UCSD-AML1 (cell line): ENCODE results near the gene NFATC1.

Source experiments
- DNase-seq: peaks from one replicate; lab custom pipeline; 2025; ENCODE audit not compliant: unreplicated experiment; lab: John Stamatoyannopoulos, UW

The NFATC1 gene

DNA sequence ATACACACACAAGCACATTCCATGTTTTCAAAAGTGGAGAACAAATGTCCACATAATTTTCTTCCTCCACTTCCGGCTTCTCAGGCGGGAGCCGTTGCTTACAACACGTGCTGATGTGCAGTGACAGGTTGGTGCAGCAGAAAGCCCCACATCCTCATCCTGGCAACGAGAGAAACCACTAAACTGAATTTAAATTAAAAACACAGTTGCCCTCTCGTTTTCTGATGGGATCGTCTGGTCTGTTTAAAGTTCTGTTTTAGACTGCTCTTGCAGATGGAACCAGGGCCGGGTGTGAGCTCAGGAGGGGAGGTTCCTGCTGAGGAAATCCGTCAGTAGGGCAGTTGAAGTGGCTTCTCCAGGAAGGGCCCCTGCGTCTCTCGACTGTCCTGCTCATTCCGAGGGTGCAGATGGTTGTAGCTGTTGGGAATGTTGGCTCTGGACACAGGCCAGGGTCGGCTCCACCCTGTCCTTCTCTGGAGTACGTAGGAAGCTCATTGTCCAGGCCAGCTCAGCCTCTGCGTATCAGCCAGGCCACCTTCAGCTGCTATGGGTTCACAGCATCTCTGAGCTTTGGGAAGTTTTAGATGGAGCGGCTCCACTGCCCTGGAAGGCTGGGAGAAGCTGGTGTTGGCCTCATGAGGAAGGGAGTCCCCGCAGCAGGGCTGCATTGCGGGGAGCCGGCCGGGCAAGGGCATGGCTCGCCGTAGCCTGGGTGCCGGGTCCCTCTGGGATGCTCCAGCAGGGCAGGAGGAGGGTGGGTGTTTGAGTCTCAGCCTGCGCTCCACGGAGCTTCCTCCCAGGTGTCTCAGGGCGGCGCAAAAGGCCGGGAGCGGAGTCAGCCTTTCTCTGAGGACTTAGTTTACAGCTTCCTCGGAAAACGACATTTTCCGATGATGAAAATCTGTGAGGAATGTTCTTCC lies 58.3 kb downstream of the NFATC1 start:
- DNase-seq, result no peak

DNA sequence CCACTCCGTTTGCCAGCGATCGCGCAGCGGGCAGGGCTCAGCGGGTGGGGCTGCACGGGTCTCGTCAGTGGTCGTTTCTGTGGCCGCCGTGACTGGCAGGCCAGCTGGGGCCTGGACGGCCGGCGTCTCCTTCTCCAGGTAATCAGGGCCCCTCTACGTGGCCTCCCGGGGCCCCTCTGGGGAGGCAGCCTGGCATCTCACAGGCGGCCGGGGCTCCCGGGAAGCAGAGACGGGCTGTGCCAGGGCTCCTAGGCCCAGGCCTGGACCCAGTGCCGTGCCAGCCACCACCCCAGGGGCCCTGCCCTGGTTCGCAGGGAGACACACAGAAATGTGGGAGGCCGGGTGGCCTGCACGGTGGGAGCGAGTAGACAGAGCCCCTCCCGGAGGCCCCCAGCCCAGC lies 59.5 kb downstream of the NFATC1 start:
- no peak for DNase-seq

DNA sequence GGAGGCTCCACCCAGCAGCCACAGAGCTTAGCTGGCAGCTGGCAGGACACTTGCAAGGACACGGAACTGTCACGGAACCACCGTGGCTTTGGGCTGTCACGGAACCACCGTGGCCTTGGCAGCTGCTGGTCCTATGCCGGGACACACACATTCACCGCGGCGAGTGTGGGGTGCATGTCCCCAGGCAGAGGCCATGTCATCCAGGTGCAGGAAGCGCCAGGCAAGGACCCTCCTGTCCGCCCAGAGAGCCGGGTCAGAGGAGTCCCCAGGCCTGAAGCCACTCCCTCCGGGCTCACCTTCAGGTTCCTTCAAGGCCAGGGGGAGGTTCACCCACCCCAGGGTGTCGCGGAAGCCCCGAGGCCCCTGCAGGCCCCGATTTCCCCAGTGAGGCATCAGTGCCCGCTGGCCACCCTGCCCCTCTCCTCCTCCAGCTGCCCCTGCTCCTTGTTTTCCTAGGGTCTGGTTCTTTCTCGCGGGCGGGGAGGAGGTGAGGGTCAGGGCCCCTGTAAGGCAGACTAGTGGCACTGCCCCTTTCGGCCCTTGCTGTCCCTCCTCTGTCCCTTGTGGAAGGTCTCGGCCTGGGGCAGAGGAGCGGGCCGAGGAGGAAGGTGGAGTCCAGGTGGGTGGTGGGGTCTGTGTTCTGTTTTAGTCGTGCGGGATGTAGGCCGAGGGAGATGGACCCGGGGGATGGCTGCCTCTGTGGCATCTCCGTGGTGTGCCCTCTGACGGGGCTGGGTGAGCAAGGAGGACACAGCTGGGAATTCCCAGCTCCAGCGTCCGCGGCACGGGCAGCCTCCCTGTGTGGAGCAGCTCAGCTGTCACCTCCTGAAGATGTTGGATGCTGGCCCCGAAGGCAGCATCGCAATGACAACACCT lies 60.6 kb downstream of the NFATC1 start:
- DNase-seq, result no peak

DNA sequence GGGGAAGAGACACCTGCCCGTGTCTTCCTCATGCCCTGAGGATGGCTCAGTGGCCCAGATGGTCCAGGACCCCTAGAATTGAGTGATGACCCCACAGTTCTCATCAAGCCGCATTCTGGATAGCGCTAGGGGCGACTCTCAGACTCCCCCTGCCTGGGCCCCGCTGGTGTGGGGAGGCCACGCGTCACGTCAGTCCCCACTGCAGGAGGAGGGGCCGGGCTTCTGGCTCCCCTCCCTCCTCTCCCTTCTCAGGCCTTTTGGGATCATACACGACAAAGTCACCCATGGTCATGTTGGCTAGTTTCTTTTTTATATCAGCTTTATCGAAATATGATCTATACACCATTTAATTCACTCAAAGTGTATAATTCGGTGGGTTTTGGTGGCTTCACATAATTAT lies 61.5 kb downstream of the NFATC1 start:
- no peak for DNase-seq

DNA sequence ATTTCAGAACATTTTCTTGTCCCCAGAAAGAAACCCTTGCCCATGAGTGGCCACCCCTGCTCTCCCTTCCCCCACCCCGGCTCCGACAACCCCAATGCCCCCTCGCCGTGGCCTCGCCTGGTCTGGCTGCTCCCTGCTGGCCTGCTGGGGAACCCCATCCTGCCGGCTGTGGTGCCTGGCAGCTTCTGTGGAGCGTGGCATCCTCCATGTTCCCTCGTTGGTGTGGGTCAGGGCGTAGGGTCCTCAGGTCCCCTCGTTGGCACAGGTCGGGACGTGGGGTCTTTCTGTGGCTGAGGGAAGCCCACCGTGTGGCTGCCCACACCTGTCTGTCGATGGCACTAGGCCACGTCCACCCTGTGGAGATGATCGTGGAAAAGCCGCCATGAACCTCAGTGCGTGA lies 61.9 kb downstream of the NFATC1 start:
- no peak for DNase-seq

DNA sequence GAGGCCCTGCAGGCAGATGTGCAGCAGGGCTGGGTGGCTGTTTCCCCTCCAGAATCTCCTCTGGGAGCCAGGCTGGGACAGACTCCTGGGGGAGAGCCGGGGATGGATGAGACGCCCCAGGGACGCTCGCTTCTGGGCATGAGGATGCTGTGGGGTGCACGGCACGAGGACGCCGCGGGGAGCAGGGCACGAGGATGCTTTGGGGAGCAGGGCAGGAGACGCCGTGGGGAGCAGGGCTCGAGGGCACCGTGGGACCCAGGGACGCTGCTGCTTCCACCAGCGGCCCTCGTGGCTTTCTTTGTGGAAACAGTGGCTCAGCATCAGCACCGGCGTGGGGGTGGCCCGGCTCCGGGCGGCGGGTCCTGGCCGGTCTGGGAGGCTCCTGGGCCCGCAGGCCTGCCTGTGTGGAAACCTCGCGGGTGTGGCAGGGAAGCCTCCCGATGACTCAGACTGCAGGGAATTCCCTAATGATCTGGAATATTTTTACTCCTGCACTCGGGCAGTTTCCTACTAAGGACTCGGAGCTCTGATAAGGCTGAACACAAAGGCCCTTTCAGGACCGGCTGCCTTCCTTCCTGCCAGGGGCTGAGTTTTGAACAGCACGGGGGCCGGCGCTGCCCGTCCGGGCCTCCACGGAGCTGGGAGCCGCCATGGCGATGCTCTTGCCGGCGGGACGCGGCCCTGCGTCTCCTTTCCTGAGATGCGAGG lies 62.6 kb downstream of the NFATC1 start:
- no peak for DNase-seq

DNA sequence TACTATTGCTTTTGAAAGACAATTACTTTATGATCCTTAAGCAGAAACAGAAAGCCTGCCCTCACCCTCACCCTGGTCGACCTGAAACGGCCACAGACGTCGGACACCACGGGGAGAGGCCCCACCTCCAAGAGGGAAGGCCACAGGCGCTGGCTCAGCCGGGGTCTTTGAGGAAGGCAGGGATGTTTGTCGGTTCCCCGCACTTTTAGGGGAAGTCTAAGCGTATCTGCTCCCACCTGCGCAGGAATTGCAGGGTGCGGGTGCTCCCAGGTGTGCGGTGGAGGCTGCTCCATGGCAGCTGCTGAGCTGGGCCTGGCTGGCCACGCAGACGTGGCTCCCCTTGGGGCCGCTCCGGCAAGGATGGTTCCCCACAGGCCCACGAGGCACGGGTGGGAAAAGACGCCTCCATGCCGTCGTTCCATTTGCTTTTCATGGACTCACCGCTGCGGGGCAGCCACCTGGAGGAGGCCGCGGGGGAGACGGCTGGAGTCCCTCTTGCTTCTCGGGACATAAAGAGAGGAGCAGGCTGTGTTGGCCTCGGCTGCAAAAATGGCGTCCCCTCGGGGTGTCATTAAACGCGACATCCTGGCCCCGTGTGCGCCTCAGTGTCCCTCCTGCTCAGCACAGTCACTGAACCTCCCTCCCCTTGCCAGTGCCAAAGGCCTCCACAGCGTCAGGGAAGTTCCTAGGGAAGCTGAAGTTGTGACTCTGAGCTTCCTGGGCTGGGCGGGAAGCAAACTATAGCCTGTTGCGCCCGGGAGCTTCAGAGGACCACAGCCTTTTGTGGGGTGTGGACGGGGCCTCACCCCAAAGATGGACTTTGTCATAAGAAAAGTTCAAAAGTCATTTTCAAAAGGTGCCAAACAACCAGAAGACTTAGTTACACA lies 63.4 kb downstream of the NFATC1 start:
- no peak for DNase-seq

DNA sequence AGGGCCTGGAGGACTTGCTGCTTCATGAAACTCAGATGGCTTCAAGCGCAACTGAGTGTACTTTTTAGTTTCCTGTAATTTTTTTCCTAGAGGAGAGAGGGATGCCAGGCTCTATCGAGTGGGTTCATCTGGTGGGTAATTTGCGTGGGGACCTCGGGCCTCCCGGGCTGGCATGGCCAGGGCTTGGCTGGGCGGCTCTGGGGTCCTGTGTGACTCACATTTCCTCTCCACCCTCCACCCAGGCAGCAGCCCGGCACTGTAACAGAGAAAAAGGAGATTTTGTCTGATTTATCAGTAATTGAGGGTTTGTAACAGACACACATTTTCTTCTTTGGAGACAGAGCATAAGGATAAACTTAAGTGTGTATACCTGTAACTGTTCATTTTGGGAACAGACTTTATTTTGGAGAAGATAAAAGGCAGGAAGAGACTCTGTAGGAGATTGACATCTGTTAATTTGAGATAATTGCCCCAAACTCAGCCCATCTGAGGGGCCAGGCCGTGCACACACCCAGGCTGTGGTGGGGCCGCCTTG lies 64.3 kb downstream of the NFATC1 start:
- DNase-seq, result no peak

DNA sequence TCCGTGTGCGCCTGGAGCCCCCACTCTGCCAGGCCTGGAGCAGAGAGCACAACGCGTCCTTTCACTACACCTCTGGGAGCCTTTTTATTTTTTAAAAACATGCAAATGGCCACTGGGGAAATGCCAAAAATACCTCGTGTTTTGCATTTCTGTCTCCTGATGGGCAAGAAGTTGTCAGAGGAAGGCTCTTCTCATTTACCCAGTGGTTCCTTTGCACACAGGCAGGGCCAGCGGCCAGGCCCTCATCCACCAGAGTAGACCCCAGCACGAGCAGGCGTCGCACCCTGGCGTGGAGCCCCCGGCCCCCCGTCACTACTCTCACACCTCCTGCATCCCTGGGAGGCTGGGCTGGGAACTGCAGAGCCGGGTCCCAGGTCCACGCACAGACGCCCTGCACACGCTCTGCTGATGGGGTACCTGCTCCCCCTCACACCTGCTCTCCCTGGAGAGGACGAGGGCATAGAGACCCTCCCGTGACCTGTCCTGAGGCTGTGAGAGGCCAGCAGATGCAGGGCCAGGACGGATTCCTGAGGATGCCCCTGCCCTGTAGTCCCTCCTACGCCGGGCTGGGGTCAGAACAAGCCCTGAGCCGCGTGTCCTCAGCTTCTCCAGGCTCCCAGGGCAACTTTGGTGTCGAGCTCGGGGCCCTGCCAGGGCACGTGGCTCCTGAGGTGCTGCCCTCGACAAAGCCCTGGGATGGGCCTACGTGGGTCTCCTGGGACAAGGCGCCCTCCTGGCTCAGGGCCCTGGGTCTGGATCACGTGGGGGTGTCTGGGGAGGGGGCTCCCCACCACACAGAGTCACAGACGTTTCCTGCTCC lies 65.0 kb downstream of the NFATC1 start:
- no peak for DNase-seq

DNA sequence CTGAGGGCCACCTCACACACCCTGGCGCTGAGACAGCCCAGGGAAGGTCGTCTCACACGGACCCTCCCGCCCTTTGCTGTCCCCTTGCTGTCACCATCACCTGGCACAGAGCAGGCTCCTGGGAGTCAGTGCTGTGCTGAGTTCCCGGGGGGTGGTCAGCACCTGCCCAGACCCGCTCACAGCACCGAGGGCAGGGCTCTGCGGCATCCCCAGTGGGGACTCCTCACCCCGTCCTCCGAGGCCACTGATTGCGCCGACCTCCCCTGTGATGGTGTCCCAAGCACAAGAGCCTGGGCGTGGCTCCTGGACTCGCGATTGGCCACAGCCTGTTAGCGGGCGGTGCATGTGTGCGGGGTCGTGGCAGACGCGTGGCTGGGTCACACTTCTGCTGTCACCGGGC lies 65.9 kb downstream of the NFATC1 start:
- no peak for DNase-seq

DNA sequence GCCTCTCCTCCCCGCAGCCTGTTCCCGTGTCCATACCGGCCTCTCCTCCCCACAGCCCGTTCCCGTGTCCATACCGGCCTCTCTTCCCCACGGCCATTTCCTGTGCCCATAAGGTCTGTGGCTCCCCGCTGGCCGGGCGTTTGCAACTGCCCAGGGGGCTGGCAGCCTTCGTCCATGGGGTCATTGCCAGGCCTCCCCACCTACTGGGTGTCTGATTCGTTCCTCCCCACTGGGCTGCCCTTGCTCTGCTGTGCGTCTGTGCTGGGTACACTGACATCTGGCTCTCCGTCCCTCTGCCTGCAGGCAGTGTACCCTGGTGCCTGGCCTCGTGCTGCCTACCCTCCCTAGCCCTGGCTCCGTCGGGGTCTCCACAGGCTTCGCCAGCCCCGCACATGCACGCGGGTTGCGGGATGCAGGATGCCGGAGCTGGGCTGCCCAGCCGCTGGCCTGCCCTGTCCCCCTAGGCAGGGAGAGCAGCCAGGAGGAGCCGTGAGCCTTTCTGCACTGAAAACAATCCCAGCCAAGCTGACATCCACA lies 67.8 kb downstream of the NFATC1 start:
- DNase-seq, result no peak

DNA sequence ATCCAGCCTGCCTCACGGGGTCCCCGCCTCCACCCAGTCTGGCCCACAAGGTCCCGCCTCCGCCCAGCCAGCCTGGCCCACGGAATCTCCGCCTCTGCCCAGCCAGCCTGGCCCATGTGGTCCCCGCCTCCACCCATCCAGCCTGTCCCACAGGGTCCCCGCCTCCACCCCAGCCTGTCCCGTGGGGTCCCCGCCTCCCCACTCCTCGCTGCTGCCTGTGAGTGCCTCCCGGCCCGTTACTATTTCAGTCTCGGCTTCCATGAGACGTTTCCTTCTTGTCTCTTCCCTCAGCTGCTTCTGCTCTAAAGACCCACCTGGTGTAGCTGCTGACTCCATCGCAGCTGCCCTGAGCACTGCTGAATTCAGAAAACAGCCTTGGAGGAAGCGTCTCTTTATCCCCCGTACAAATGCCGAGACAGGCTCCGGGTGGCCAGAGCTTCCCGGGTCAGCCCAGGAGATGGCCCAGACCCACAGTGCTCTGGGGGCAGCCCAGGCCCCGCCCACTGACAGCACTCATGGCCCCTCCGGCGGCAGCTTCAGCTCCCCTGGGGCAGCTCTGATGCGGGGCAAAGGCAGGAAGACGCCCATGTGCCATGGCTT lies 69.8 kb downstream of the NFATC1 start:
- DNase-seq, result no peak

DNA sequence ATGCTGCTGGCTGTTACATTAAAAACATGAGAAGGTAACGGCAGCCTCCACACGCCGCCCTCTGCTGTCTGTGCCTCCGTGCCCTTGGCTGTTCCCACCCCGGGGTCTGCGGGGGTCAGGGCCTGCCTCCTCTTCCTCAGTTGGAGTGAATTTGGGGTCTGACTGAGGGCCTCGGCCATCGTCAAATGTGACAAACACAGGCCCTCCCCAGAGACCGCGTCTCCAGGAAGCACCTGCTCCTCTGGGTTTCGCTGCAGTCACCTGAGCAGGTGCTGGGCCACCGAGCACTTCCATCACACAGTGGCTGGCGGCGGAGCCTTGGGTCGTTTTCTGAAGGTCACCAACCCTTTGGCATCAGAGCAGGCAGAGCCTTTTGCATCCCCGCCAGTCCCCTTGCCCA lies 70.9 kb downstream of the NFATC1 start:
- no peak for DNase-seq

DNA sequence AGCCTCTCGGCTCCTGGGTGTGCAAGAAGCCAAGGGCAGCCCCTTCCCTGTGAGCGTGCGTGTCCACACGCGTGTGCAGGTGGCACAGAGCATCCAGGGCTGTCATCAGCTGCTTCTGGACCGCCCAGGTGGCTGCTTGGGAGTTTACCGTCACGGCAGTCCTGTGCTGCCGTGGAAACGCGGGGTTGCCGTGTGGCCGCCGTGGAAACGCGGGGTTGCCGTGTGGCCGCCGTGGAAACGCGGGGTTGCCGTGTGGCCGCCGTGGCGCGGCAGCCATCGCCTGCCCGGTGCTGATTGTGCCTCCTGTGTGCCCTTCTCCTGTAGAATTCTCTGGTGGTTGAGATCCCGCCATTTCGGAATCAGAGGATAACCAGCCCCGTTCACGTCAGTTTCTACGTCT lies 71.4 kb downstream of the NFATC1 start:
- no peak for DNase-seq

DNA sequence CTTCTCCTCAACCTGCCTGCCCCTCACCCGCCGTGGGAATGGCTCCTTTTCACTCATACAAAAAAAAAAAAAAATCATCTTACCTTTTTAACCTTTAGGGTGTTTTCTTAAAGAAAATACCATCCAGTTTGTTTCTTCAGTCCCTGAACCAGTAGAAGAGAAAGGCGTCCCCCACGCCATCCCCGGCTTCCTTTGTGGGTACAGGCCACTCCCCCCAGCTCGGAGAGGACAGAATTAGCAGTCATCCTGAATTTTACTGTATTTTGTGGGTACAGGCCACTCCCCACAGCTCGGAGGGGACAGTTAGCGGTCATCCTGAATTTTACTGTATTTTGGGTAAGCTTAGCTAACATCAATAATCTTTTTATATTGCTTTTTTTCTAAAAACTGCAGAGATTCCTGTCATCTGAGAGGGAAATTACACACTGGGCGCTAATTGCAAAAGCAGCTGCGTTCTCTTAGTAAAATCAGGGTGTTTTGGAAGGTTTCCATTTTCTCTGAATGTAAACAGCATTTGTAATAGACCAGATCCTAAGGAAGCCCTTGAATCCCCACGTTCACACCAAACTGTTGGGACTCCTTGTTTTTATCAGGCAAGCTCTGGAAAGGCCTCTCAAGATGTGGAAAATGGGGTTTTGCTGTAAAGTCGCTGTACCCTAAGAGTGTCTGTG lies 72.5 kb downstream of the NFATC1 start:
- DNase-seq, result no peak

DNA sequence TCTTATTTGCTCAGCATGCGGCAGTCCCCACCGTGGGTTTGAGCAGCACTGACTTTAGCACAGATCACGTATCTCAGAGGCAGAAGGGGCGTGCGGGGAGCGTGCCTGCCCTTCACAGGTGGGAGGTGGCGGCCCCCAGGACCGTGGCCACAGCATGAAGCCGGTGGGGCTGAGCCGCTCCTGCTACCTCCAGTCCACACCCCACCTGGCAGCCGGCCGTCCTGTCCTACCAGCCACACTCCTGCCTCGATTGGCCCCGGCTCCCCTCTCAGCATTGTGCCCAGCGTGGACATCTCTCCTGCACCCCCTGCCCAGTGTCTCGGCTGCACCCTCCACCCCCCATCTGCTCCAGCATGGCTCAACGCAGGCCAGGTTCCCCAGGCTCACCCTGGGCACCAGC lies 73.6 kb downstream of the NFATC1 start:
- DNase-seq, result no peak

DNA sequence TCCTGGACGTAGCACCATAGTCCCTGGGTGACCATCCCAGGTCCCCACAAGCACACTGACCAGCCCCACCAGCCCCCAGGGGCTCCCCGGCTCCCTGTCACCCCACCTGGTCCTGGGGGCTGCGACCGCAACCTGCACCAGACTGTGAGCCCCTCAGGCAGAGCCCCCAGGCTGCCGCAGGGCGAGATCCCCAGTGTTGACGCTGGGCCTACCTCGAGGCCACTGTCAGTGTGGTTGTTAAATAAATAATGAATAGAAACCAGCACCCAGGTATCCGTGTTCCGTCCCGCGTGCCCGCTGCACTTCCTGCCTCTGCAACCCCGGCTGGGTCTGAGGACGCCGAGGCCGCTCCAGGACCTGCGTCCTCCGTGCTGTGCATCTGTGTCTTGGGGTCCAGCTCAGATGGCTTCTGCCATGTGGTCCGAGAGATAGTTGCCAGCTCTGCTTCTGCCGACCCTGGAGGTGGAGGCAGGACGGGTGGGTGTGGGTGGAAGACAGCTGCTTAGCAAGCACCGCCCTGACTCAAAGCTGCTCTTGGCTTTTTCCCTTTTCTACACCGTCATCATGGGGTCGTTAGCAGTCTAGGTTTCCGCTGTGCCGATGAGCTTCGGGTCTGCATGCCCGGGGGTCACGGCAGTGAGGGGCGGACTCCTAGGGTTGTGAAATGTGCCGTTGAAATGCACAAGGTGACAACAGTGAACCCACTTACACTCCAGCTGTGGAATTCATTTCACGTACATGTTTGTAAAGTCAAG lies 74.2 kb downstream of the NFATC1 start:
- DNase-seq, result no peak
